Loucy (cell line): ENCODE results near the gene UPK3B.
"Not testable (repeated sequence)": the region's sequence is repeated elsewhere in the genome, so short reads cannot be mapped to it uniquely, and the experiment has no call there.

Experiments used
- CTCF ChIP-seq: fragments of 200-600 bp; sonication (generic); conservative IDR thresholded peaks from 2 replicates; pipeline ENCODE4 v1.5.1; 2014; ENCODE audit warnings: mild to moderate bottlenecking, antibody characterized with exemption, low read length
- EZH2phosphoT487 ChIP-seq: fragments of 200-600 bp; IDR thresholded peaks from 2 replicates; pipeline ENCODE4 v1.6.1; 2018; ENCODE audit warnings: antibody characterized with exemption, mild to moderate bottlenecking, moderate library complexity, borderline replicate concordance

GRCh38 chr7:76516932-76517331, 6.6 kb downstream of the UPK3B start:
- TF ChIP-seq CTCF, EZH2phosphoT487: not testable (repeated sequence)
